Measurements from ENCODE around the gene FAM20B. TPM values are rescaled to one million over a fixed set of nuclear protein-coding genes. Genes with fewer than 3 reads are reported as not detected.

Gene FAM20B
- total RNA-seq, 1 donor from 2014 or later = 19.9 TPM

Other genes with a start within 250 kb of the FAM20B start
- gene ANGPTL1, start 154.8 kb upstream of the FAM20B start, total RNA-seq = 2.6 TPM
- gene TOR3A, start 56.2 kb downstream of the FAM20B start, total RNA-seq = 13.8 TPM
- 4.5 TPM for gene ABL2, start 203.8 kb downstream of the FAM20B start, total RNA-seq